ENCODE measurements around the gene CDK4.

The CDK4 gene

DNA sequence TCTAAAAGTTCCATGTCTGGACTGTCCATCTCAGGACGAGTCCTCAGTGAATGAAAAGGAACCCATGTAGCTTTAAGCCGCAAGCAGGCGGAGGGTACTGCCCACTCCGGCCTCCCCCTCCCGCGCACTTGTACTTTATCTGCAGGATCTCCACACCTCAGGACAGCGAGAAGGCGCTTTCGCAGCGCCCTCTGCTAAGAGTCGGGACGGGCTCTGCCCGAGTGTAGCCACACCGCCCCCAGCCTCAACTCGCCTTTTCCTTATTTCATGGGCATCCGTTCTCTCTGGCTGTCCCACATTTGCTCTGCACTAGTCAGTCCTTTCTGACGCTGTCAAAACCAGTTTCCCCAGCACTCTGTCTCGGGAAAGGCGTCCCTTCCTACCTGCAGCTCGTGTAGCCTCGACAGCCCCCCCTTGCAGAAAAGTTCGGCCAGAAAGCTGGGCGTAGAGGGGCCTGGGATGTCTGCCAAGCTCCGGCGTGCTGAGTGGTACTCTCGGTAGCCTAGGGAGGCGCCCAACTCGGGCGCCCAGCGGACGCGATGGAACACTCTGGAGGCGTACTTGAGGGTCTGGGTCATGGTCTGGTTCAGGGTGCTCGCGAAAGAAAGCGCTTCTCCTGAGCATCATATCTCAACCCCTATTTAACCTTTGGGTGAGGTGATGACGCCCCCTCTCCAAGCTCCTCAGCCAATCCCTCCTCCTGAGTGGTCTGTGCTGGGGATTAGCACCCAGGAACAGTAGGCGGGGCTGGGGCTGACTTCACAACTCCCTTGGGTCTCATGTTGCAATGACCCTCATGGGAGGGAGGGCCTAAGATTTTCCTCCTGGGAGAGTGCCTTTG lies 14.6 kb upstream of the CDK4 start, which contains the start of gene CYP27B1:
CYP27B1 (minus strand) TSS at position 615 of the 841 bp plus-strand sequence; CDS start at position 578, 37 bp downstream.
- H2AFZ ChIP-seq (ENCODE audit: low read length): no peak within 1 kb of the TSS
- H3K4me1 ChIP-seq (ENCODE audit: low read length): peaks cover 10% of the 10 kb centered on the region; the same call in 1 of the 2 replicates
- no peak for TF ChIP-seq EZH2phosphoT487 (IDR thresholded peaks at IDR 0.05; ENCODE audit: low read length)
- TF ChIP-seq EZH2 (optimal IDR thresholded peaks at IDR 0.05; ENCODE audit: low read depth, low read length): no peak
- no peak for TF ChIP-seq CTCF (IDR thresholded peaks at IDR 0.05; ENCODE audit: low read length)
- H3K27ac ChIP-seq (ENCODE audit: low read length): no peak within 1 kb of the TSS
- H3F3A ChIP-seq (ENCODE audit: insufficient read depth, low read length): peaks cover 1% of the 10 kb centered on the region; the same call in 1 of the 2 replicates
- peak within 1 kb of the TSS; percentile 90; the same call in 1 of the 2 replicates for H3K4me2 ChIP-seq (ENCODE audit: low read depth, low read length)
- DNase-seq: no peak
- H3K27me3 ChIP-seq (replicated peaks; ENCODE audit: insufficient read depth, low read length): peaks cover 34% of the 10 kb centered on the region
- no peak within 1 kb of the TSS for H3K9ac ChIP-seq (ENCODE audit: low read length)
- H3K9me3 ChIP-seq (replicated peaks; ENCODE audit: insufficient read depth, low read length): no peaks in the 10 kb centered on the region
- no peak within 1 kb of the TSS for H3K4me3 ChIP-seq (ENCODE audit: low read length)
- no peaks in the 10 kb centered on the region; the same call in 1 of the 2 replicates for H3K36me3 ChIP-seq (replicated peaks; ENCODE audit: insufficient read depth, low read length)
- peaks cover 12% of the 10 kb centered on the region for H3K79me2 ChIP-seq (ENCODE audit: low read length)
- H4K20me1 ChIP-seq (ENCODE audit: insufficient read depth, low read length): no peaks in the 10 kb centered on the region
- no peaks in the 10 kb centered on the region for H3K9me2 ChIP-seq (replicated peaks; ENCODE audit: insufficient read depth, low read length)

DNA sequence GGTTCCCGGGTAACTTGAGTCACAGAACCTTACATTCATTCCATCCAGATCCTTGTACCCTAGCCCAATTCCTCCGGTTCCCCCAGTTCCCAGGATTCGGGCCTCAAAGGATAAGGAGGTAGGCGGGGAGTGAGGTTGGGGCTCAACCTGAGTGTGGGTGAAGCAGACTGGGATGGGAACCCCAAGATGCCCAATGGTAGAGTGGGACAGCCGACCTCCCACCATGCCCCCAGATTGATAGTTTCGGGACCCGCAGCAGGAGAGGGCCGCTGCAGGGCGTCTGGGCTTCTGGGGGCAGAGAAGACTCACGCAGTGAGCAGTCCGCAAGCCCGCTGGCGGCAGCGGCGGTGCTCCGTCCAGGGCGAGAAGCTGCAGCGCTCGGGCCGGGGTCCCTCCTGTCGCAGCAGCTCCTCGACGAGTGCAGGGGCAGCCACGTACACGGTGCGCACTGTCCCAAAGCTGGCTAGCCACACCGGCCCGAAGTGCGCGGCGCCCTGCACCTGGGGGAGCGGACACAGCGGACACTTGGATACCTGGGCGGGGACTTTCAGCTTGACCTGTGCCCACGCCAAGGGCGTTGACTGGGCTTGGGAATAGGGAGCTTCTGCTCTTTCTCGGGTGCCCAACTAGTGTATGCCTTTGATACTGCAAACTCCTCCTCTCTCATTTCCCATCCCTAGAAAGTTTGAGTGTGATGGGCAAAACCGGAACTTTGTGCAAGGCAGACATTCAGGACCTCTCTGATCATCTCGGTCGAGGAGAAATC lies 13.8 kb upstream of the CDK4 start:
- Histone ChIP-seq H3K4me1 (ENCODE audit: low read length) (peaks cover 8% of the 10 kb centered on the region; the same call in 1 of the 2 replicates), H4K20me1 (ENCODE audit: insufficient read depth, low read length) (no peaks in the 10 kb centered on the region), H3K9me2 (replicated peaks; ENCODE audit: insufficient read depth, low read length) (no peaks in the 10 kb centered on the region), H3K79me2 (ENCODE audit: low read length) (peaks cover 6% of the 10 kb centered on the region), H3K9me3 (replicated peaks; ENCODE audit: insufficient read depth, low read length) (no peaks in the 10 kb centered on the region), H3K27ac (ENCODE audit: low read length) (no peak overlapping the region), H3K4me3 (ENCODE audit: low read length) (peak overlapping the region; percentile 60; the same call in 1 of the 2 replicates), H3K4me2 (ENCODE audit: low read depth, low read length) (peak overlapping the region; percentile 90; the same call in 1 of the 2 replicates), H3F3A (ENCODE audit: insufficient read depth, low read length) (no peaks in the 10 kb centered on the region), H3K36me3 (replicated peaks; ENCODE audit: insufficient read depth, low read length) (no peaks in the 10 kb centered on the region; the same call in 1 of the 2 replicates), H3K27me3 (replicated peaks; ENCODE audit: insufficient read depth, low read length) (peaks cover 34% of the 10 kb centered on the region), H2AFZ (ENCODE audit: low read length) (no peak overlapping the region), H3K9ac (ENCODE audit: low read length) (no peak overlapping the region)
- TF ChIP-seq EZH2phosphoT487 (IDR thresholded peaks at IDR 0.05; ENCODE audit: low read length) (no peak), CTCF (IDR thresholded peaks at IDR 0.05; ENCODE audit: low read length) (no peak), EZH2 (optimal IDR thresholded peaks at IDR 0.05; ENCODE audit: low read depth, low read length) (no peak)
- DNase-seq: no peak

DNA sequence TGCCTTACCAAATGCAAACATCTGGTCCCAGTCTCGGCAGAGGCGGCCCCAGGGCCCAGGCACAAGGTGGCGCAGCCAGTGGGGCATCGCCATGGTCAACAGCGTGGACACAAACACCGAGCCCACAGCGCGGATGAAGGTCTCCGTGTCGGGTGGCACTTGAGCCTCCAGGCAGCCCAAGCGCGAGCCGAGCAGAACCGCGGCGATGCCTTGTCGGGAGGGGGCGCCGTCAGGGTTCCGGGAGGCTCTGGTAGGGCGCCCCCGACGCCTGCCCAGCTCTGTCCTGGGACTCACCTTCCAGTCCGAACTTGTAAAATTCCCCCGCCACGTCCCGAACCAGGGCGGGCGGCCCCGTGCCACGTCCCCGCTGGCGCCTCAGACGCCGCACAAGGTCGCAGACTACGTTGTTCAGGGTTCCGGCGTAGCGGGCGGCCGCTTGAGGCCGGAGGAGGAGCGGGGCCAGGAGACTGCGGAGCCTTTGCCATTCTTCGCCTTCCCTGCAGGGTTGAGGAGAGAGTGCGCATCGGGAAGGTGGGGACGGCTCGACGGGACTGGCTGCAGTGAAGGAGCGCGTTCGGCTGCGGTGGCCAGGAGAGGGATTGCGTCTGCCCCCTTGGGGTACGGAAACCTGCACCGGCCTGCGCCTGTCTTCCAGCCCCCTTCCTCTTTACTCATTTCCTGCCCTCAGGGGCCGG lies 13.0 kb upstream of the CDK4 start:
- Histone ChIP-seq H3K4me2 (ENCODE audit: low read depth, low read length) (peak overlapping the region; percentile 90), H3K27ac (ENCODE audit: low read length) (no peak overlapping the region), H2AFZ (ENCODE audit: low read length) (peak overlapping the region; percentile 84), H3K9ac (ENCODE audit: low read length) (peak overlapping the region; percentile 34; the same call in 1 of the 2 replicates), H3K4me1 (ENCODE audit: low read length) (peaks cover 6% of the 10 kb centered on the region; the same call in 1 of the 2 replicates), H3K27me3 (replicated peaks; ENCODE audit: insufficient read depth, low read length) (peaks cover 34% of the 10 kb centered on the region), H3F3A (ENCODE audit: insufficient read depth, low read length) (no peaks in the 10 kb centered on the region), H3K9me2 (replicated peaks; ENCODE audit: insufficient read depth, low read length) (no peaks in the 10 kb centered on the region), H3K36me3 (replicated peaks; ENCODE audit: insufficient read depth, low read length) (no peaks in the 10 kb centered on the region; the same call in 1 of the 2 replicates), H3K79me2 (ENCODE audit: low read length) (no peaks in the 10 kb centered on the region), H4K20me1 (ENCODE audit: insufficient read depth, low read length) (no peaks in the 10 kb centered on the region), H3K4me3 (ENCODE audit: low read length) (peak overlapping the region; percentile 60), H3K9me3 (replicated peaks; ENCODE audit: insufficient read depth, low read length) (no peaks in the 10 kb centered on the region)
- TF ChIP-seq EZH2 (optimal IDR thresholded peaks at IDR 0.05; ENCODE audit: low read depth, low read length): no peak
- peak; percentile 50 for TF ChIP-seq CTCF (IDR thresholded peaks at IDR 0.05; ENCODE audit: low read length)
- DNase-seq: peak; percentile 21
